ENCODE measurements around the gene OLFM4. TPM values are rescaled to one million over a fixed set of nuclear protein-coding genes. Genes with fewer than 3 reads are reported as not detected.

Gene OLFM4
- total RNA-seq, 1 donor from 2014 or later, result not detected

- TF ChIP-seq CTCF (IDR thresholded peaks at IDR 0.05), result no peak
- no peak overlapping the region for H3K4me3 ChIP-seq
- no peaks in the 10 kb centered on the region for H3K9me3 ChIP-seq
- H3K27me3 ChIP-seq (ENCODE audit: low read depth), result no peaks in the 10 kb centered on the region
- DNase-seq, result no peak
- H3K36me3 ChIP-seq, result no peaks in the 10 kb centered on the region
- no peak for ATAC-seq
- intact Hi-C loops (cut with DNase I), result no loop called here
- H3K4me1 ChIP-seq, result no peaks in the 10 kb centered on the region
- H3K27ac ChIP-seq, result no peak overlapping the region
Observed at GRCh38 chr13:53088871-53089270, 60.3 kb downstream of the OLFM4 start.

GRCh38 chr13:53089951-53090350 is 61.3 kb downstream of the OLFM4 start:
- no peak for DNase-seq
- H3K27me3 ChIP-seq (ENCODE audit: low read depth), result no peaks in the 10 kb centered on the region
- no peak overlapping the region for H3K27ac ChIP-seq
- TF ChIP-seq CTCF (IDR thresholded peaks at IDR 0.05), result no peak
- no peaks in the 10 kb centered on the region for H3K9me3 ChIP-seq
- no peak for ATAC-seq
- no peak overlapping the region for H3K4me3 ChIP-seq
- no peaks in the 10 kb centered on the region for H3K36me3 ChIP-seq
- intact Hi-C loops (cut with DNase I), result no loop called here
- no peaks in the 10 kb centered on the region for H3K4me1 ChIP-seq

- Histone ChIP-seq H3K9me3 (no peaks in the 10 kb centered on the region), H3K27me3 (ENCODE audit: low read depth) (no peaks in the 10 kb centered on the region), H3K27ac (no peak overlapping the region), H3K36me3 (no peaks in the 10 kb centered on the region), H3K4me1 (no peaks in the 10 kb centered on the region), H3K4me3 (no peak overlapping the region)
- no peak for DNase-seq
- intact Hi-C loops (cut with DNase I), result no loop called here
- no peak for ATAC-seq
- no peak for TF ChIP-seq CTCF (IDR thresholded peaks at IDR 0.05)
Observed at GRCh38 chr13:53090461-53090860, 61.8 kb downstream of the OLFM4 start.

- DNase-seq (no peak), ATAC-seq (no peak)
- no peak overlapping the region for H3K4me3 ChIP-seq
- TF ChIP-seq CTCF (IDR thresholded peaks at IDR 0.05), result no peak
- no peaks in the 10 kb centered on the region for H3K4me1 ChIP-seq
- no peaks in the 10 kb centered on the region for H3K36me3 ChIP-seq
- intact Hi-C loops (cut with DNase I), result no loop called here
- H3K27ac ChIP-seq, result no peak overlapping the region
- H3K9me3 ChIP-seq, result no peaks in the 10 kb centered on the region
- H3K27me3 ChIP-seq (ENCODE audit: low read depth), result no peaks in the 10 kb centered on the region
Observed at GRCh38 chr13:53092931-53093330, 64.3 kb downstream of the OLFM4 start.

- Histone ChIP-seq H3K4me1 (no peaks in the 10 kb centered on the region), H3K9me3 (no peaks in the 10 kb centered on the region), H3K36me3 (no peaks in the 10 kb centered on the region), H3K27ac (no peak overlapping the region), H3K4me3 (no peak overlapping the region), H3K27me3 (ENCODE audit: low read depth) (no peaks in the 10 kb centered on the region)
- DNase-seq, result no peak
- ATAC-seq, result no peak
- no peak for TF ChIP-seq CTCF (IDR thresholded peaks at IDR 0.05)
- intact Hi-C loops (cut with DNase I), result no loop called here
Observed at GRCh38 chr13:53098455-53098854, 69.8 kb downstream of the OLFM4 start.

Measured in lower lobe of right lung (tissue), 2 donors.